HG03571 (cell line): ENCODE data around the gene SCNN1B.
"Not testable (repeated sequence)": the region's sequence is repeated elsewhere in the genome, so short reads cannot be mapped to it uniquely, and the experiment has no call there.

Experiments used
- ATAC-seq: cut with Tn5 transposase; IDR thresholded peaks from one replicate; pipeline ENCODE4 v1.9.1; 2021; ENCODE audit not compliant: unreplicated experiment

SCNN1B gene

GRCh38 chr16:23378256-23378655 lies 76.2 kb downstream of the SCNN1B start:
- ATAC-seq, result no peak

GRCh38 chr16:23378921-23379320 lies 76.8 kb downstream of the SCNN1B start:
- no peak for ATAC-seq

GRCh38 chr16:23379707-23380106 lies 77.6 kb downstream of the SCNN1B start:
- ATAC-seq, result no peak

DNA sequence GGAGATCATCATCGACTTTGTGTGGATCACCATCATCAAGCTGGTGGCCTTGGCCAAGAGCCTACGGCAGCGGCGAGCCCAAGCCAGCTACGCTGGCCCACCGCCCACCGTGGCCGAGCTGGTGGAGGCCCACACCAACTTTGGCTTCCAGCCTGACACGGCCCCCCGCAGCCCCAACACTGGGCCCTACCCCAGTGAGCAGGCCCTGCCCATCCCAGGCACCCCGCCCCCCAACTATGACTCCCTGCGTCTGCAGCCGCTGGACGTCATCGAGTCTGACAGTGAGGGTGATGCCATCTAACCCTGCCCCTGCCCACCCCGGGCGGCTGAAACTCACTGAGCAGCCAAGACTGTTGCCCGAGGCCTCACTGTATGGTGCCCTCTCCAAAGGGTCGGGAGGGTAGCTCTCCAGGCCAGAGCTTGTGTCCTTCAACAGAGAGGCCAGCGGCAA lies 78.4 kb downstream of the SCNN1B start:
- no peak for ATAC-seq

GRCh38 chr16:23381702-23382101 lies 79.6 kb downstream of the SCNN1B start:
- ATAC-seq, result not testable (repeated sequence)

- ATAC-seq, result no peak
These were observed 80.2 kb downstream of the SCNN1B start for GRCh38 chr16:23382279-23382678.

GRCh38 chr16:23383881-23384280 lies 81.8 kb downstream of the SCNN1B start:
- ATAC-seq, result no peak

- no peak for ATAC-seq
These were observed 82.8 kb downstream of the SCNN1B start for GRCh38 chr16:23384878-23385277.

- ATAC-seq, result no peak
These were observed 83.3 kb downstream of the SCNN1B start for GRCh38 chr16:23385441-23385840.

GRCh38 chr16:23387666-23388065 lies 85.6 kb downstream of the SCNN1B start:
- no peak for ATAC-seq

DNA sequence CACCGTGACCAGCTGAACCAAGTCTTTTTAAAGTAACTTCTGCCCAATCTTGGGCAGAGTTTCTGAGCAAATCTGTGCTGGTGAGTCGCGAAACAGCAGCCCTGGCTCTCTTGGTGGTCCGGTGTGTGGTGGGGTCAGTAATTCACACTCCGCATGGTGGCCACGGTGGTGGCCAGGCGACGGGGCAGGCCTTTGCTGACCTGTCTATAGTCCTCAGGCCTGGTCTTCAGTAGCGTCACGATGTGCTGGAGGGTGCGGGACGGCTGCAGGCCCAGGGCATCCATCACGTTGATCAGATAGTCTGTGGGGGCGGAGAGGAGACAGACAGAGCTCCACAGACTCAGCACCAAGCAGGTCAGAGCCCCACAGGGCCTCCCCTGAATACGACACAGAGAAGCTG lies 86.7 kb downstream of the SCNN1B start:
- ATAC-seq, result no peak

GRCh38 chr16:23389201-23389600 lies 87.1 kb downstream of the SCNN1B start:
- no peak for ATAC-seq

DNA sequence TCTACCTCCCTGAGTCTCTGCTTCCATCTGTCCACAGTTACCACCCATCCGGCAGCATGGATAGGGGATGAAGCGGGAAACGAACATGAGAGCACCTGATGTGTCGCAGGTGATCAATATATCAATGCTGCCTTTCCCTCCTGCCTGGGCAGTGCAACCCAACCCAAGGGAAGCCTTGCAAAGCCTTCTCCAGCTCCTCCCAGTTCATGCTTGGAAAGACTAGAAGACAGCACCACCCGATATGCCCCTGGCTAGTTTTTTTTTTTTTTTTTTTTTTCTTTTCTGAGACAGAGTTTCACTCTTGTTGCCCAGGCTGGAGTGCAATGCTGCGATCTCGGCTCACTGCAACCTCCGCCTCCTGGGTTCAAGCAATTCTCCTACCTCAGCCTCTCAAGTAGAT lies 87.8 kb downstream of the SCNN1B start:
- ATAC-seq, result not testable (repeated sequence)

- no peak for ATAC-seq
These were observed 89.5 kb downstream of the SCNN1B start for GRCh38 chr16:23391381-23392222.

DNA sequence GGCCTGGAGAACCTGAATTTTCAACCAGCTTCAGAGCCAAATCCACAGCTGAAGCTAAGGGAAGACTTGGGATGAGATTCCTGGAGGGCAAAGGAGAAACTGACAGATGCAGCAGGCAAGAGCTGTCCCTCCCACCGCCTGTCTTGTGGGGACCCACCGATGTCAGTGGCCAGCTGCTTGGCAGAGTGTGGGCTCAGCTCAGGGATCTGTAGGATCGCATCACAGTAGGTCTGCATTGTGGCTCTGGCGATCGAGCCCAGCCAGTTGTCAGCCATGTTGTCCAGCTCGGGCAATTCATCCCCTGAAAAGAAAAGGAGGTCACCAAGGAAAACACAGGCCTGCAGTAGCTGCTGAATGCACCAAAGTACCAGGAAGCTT lies 90.1 kb downstream of the SCNN1B start:
- ATAC-seq, result no peak

- ATAC-seq, result no peak
These were observed 92.2 kb downstream of the SCNN1B start for GRCh38 chr16:23394141-23394831.

- no peak for ATAC-seq
These were observed 93.6 kb downstream of the SCNN1B start for GRCh38 chr16:23395732-23396131.

DNA sequence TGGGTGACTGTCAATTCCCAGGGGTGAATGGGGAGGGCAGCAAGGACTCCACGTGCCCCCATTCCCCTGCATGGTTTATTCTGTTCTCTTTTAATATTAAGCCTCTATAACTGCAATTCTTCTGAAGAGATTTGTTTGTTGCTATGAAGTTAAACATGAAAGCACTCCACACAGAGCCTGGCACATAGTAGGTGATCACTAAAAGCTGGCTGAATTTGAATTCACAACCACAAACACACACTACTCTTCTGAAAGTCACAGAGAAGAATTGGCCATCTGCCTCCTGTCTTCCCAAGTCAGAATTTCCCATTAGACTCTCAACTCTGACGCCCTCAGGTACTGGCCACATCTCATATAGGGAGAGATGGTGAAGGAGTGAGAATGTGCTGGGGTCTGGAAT lies 95.4 kb downstream of the SCNN1B start:
- ATAC-seq, result no peak

- no peak for ATAC-seq
These were observed 97.1 kb downstream of the SCNN1B start for GRCh38 chr16:23398987-23399805.

GRCh38 chr16:23400447-23400846 lies 98.3 kb downstream of the SCNN1B start:
- not testable (repeated sequence) for ATAC-seq

DNA sequence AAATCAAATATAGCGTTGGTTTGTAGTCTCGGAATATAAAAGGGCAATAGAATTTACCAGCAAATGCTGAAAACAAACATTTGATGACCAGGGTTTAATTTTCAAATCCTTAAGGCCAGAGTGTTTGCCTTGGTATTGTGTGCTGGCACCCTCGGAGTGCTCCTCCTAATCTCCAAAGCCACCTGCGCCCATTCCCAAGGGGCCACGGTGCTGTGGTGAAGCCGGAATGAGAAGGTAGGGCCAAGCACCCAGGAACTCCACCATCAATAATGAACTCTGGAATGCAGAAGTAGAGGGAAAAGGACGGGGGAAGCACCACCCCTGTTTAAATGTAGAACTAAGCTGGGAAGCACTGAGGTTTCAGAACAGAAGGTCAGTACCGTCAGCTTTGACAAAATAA lies 99.0 kb downstream of the SCNN1B start:
- ATAC-seq, result no peak
